HCT116 (cell line): ENCODE measurements around the gene TEDC1. TPM values are rescaled to one million over a fixed set of nuclear protein-coding genes. Genes with fewer than 3 reads are reported as not detected.

Experiments
- ATAC-seq: fragments of 200-7000 bp; cut with Tn5 transposase; 2 replicates; pipeline ENCODE4 v1.9.1; 2020; ENCODE audit warnings: mild to moderate bottlenecking, moderate library complexity
- BruUV-seq: library from RNA; stranded (reverse); fragments of 400-500 nt; replicated peaks from 2 replicates; lab custom pipeline; 2021; lab: Mats Ljungman, UMichigan
- CTCF ChIA-PET: fragments of 300-600 bp; sonication (Branson Sonifier 250); formaldehyde crosslinking; loops from one replicate; lab custom pipeline; 2021; ENCODE audit warnings: antibody characterized with exemption; lab: Charles Lee
- POLR2A ChIA-PET: fragments of 300-600, 350-600 bp; sonication (Branson Sonifier 250); formaldehyde crosslinking; loops from one replicate; lab custom pipeline; 2021; ENCODE audit warnings: antibody characterized with exemption; lab: Charles Lee
- RAD21 ChIA-PET, 2 experiments: fragments of 300-600 bp; sonication (Branson Sonifier 250); formaldehyde crosslinking; loops; one replicate each; lab custom pipeline; 2023; ENCODE audit warnings: low total read pairs in 2 of 2; ENCODE audit not compliant: uncharacterized antibody in 2 of 2, unreplicated experiment in 2 of 2, low non-redundant PET in 1 of 2; lab: Charles Lee
- DNase-seq: peaks from one replicate; pipeline ENCODE4 v3.0.0-alpha.2; 2010; ENCODE audit warnings: low read depth, low spot score
- H2AFZ ChIP-seq: fragments of 200-600 bp; shearing (Covaris generic), sonication (generic); 2 replicates; pipeline ENCODE4 v1.6.1; 2017; ENCODE audit warnings: low read depth, mixed run types, mixed read lengths, antibody characterized with exemption, low read length; ENCODE audit not compliant: poor library complexity, severe bottlenecking
- H3K27ac ChIP-seq: 2 replicates; pipeline ENCODE4 v1.5.1; 2012; ENCODE audit warnings: low read depth, low read length
- H3K27me3 ChIP-seq: fragments of 200-600 bp; sonication (generic); 2 replicates; pipeline ENCODE4 v1.6.1; 2016; ENCODE audit warnings: mixed run types, low read length, mixed read lengths; ENCODE audit not compliant: insufficient read depth
- H3K36me3 ChIP-seq, 2 experiments: fragments of 200-500 bp in 1 of 2; fragments of 200-600 bp in 1 of 2; sonication (Bioruptor generic) in 1 of 2; sonication (generic) in 1 of 2; 2 replicates each; pipeline versions ENCODE4 v1.5.1 to v1.6.1; 2014 to 2016; ENCODE audit warnings: low read length in 2 of 2, inconsistent platforms in 1 of 2, mixed read lengths in 1 of 2, mixed run types in 1 of 2; ENCODE audit not compliant: insufficient read depth in 2 of 2, control insufficient read depth in 1 of 2
- H3K4me1 ChIP-seq, 2 experiments: fragments of 200-600 bp in 1 of 2; sonication (generic) in 1 of 2; 2 replicates each; pipeline versions ENCODE4 v1.5.1 to v1.6.1; 2012 to 2017; ENCODE audit warnings: low read length in 2 of 2, inconsistent platforms in 1 of 2, mild to moderate bottlenecking in 1 of 2, mixed read lengths in 1 of 2, mixed run types in 1 of 2, moderate library complexity in 1 of 2; ENCODE audit not compliant: insufficient read depth in 2 of 2, control insufficient read depth in 1 of 2
- H3K4me2 ChIP-seq: fragments of 200-600 bp; sonication (generic); 2 replicates; pipeline ENCODE4 v1.6.1; 2017; ENCODE audit warnings: mixed run types, low read length, mixed read lengths
- H3K4me3 ChIP-seq, 2 experiments: fragments of 200-600 bp in 1 of 2; sonication (generic) in 1 of 2; replicated peaks in 1 of 2; 2 replicates each; pipeline ENCODE4 v1.5.1; 2011 to 2016; ENCODE audit warnings: low read length in 2 of 2, control low read depth in 1 of 2, low read depth in 1 of 2, mild to moderate bottlenecking in 1 of 2, mixed read lengths in 1 of 2, mixed run types in 1 of 2
- H3K79me2 ChIP-seq: fragments of 200-600 bp; sonication (generic); 2 replicates; pipeline ENCODE4 v1.6.1; 2017; ENCODE audit warnings: mild to moderate bottlenecking, mixed run types, low read length, moderate library complexity, mixed read lengths; ENCODE audit not compliant: insufficient read depth
- H3K9ac ChIP-seq: fragments of 200-600 bp; sonication (generic); 2 replicates; pipeline ENCODE4 v1.6.1; 2016; ENCODE audit warnings: low read length, mixed read lengths
- H3K9me2 ChIP-seq: fragments of 200-600 bp; sonication (generic), shearing (Covaris generic); 2 replicates; pipeline ENCODE4 v1.6.1; 2017; ENCODE audit warnings: mixed run types, mild to moderate bottlenecking, moderate library complexity; ENCODE audit not compliant: insufficient read depth
- H3K9me3 ChIP-seq, 2 experiments: fragments of 200-500 bp in 1 of 2; fragments of 200-600 bp in 1 of 2; sonication (Bioruptor generic) in 1 of 2; sonication (generic) in 1 of 2; 2 replicates each; pipeline ENCODE4 v1.6.1; 2014 to 2017; ENCODE audit warnings: low read length in 2 of 2, mixed read lengths in 2 of 2, inconsistent platforms in 1 of 2, low read depth in 1 of 2, mild to moderate bottlenecking in 1 of 2, mixed run types in 1 of 2, moderate library complexity in 1 of 2; ENCODE audit not compliant: control insufficient read depth in 1 of 2, insufficient read depth in 1 of 2
- H4K20me1 ChIP-seq: fragments of 200-600 bp; sonication (generic), shearing (Covaris generic); 2 replicates; pipeline ENCODE4 v1.6.1; 2017; ENCODE audit warnings: mixed run types, mild to moderate bottlenecking, moderate library complexity; ENCODE audit not compliant: insufficient read depth
- CBX3 ChIP-seq: IDR thresholded peaks from 2 replicates; pipeline ENCODE4 v1.6.1; 2012; ENCODE audit warnings: low read depth
- CTCF ChIP-seq, 3 experiments: fragments of 200-600 bp in 1 of 3; sonication (generic) in 1 of 3; IDR thresholded peaks in 2 of 3; conservative IDR thresholded peaks in 1 of 3; 2 replicates each; pipeline ENCODE4 v1.5.1; 2012 to 2017; ENCODE audit warnings: low read depth in 2 of 3, low read length in 2 of 3, antibody characterized with exemption in 1 of 3, borderline replicate concordance in 1 of 3, control low read depth in 1 of 3, mild to moderate bottlenecking in 1 of 3, mixed read lengths in 1 of 3, mixed run types in 1 of 3, moderate library complexity in 1 of 3; ENCODE audit not compliant: insufficient read depth in 1 of 3
- EGR1 ChIP-seq: IDR thresholded peaks from 2 replicates; pipeline ENCODE4 v1.6.1; 2012; ENCODE audit warnings: low read depth
- ELF1 ChIP-seq: IDR thresholded peaks from 2 replicates; pipeline ENCODE4 v1.6.1; 2012; ENCODE audit warnings: low read depth, borderline replicate concordance
- EZH2 ChIP-seq: fragments of 200-600 bp; sonication (generic); IDR thresholded peaks from 2 replicates; pipeline ENCODE4 v1.6.1; 2017; ENCODE audit warnings: antibody characterized with exemption, mixed run types
- JUND ChIP-seq: IDR thresholded peaks from 2 replicates; pipeline ENCODE4 v1.6.1; 2012
- MAX ChIP-seq: IDR thresholded peaks from 2 replicates; pipeline ENCODE4 v1.6.1; 2012
- POLR2A ChIP-seq: IDR thresholded peaks from 2 replicates; pipeline ENCODE4 v1.7.0; 2011; ENCODE audit warnings: borderline replicate concordance; ENCODE audit not compliant: insufficient read depth, insufficient read length; ENCODE audit errors: extremely low read depth
- POLR2AphosphoS5 ChIP-seq: IDR thresholded peaks from 2 replicates; pipeline ENCODE4 v1.6.1; 2011; ENCODE audit warnings: mild to moderate bottlenecking, low read depth, low read length, moderate library complexity
- RAD21 ChIP-seq: IDR thresholded peaks from 2 replicates; pipeline ENCODE4 v1.6.1; 2012; ENCODE audit warnings: low read depth, mild to moderate bottlenecking
- REST ChIP-seq: IDR thresholded peaks from 2 replicates; pipeline ENCODE4 v1.6.1; 2012; ENCODE audit warnings: low read depth
- SIN3A ChIP-seq: IDR thresholded peaks from 2 replicates; pipeline ENCODE4 v1.6.1; 2012; ENCODE audit warnings: low read depth
- SP1 ChIP-seq: IDR thresholded peaks from 2 replicates; pipeline ENCODE4 v1.6.1; 2012; ENCODE audit warnings: low read depth
- TCF7L2 ChIP-seq: IDR thresholded peaks from 2 replicates; pipeline ENCODE4 v1.7.0; 2011; ENCODE audit warnings: borderline replicate concordance, inconsistent platforms; ENCODE audit not compliant: insufficient read depth, insufficient read length; ENCODE audit errors: extremely low read depth
- ZBTB33 ChIP-seq: IDR thresholded peaks from 2 replicates; pipeline ENCODE4 v1.6.1; 2011; ENCODE audit warnings: mild to moderate bottlenecking, low read length, moderate library complexity; ENCODE audit not compliant: insufficient replicate concordance; ENCODE audit errors: extremely low read depth
- ZNF274 ChIP-seq: fragments of 200-500 bp; sonication (Bioruptor generic); IDR thresholded peaks from 2 replicates; pipeline ENCODE4 v1.6.1; 2014; ENCODE audit warnings: mild to moderate bottlenecking, low read depth, low read length, inconsistent platforms
- intact Hi-C: fragments of 100-400 bp; cut with micrococcal nuclease; formaldehyde crosslinking; loops from 2 replicates; pipeline ENCODE4 v1.10.0; 2022
- total RNA-seq: library from RNA; stranded (reverse); gene quantifications from one replicate; pipeline ENCODE4 v1.2.1, GENCODE V29; 2021; ENCODE audit not compliant: unreplicated experiment

Gene TEDC1
- total RNA-seq, 1 experiment from 2014 or later, result 40.4 TPM

GRCh38 chr14:105476097-105476830 is 14.8 kb upstream of the TEDC1 start:
- Histone ChIP-seq H3K9me3 (no peaks in the 10 kb centered on the region), H3K27me3 (no peaks in the 10 kb centered on the region), H3K9ac (no peak overlapping the region), H3K9me2 (no peaks in the 10 kb centered on the region), H3K36me3 (no peaks in the 10 kb centered on the region), H2AFZ (no peak overlapping the region), H3K27ac (peak overlapping the region; percentile 17; the same call in 1 of the 2 replicates), H3K4me3 (no peak overlapping the region), H3K4me1 (peaks cover 26 to 43% of the 10 kb centered on the region in 2 experiments), H4K20me1 (no peaks in the 10 kb centered on the region), H3K4me2 (no peak overlapping the region; the same call in 1 of the 2 replicates), H3K79me2 (no peaks in the 10 kb centered on the region)
- ChIA-PET RAD21 (no interaction called here), POLR2A (no interaction called here), CTCF (no interaction called here)
- no peak for TF ChIP-seq RAD21
- no peak for TF ChIP-seq TCF7L2
- TF ChIP-seq ZNF274, result no peak
- TF ChIP-seq POLR2AphosphoS5, result no peak
- TF ChIP-seq SIN3A, result no peak
- TF ChIP-seq JUND, result no peak
- TF ChIP-seq CTCF (IDR thresholded peaks at IDR 0.05 in 2 of 3, conservative IDR thresholded peaks at IDR 0.05 in 1 of 3; ENCODE audit: borderline replicate concordance in 1 of 3, insufficient read depth in 1 of 3, low read depth in 2 of 3, low read length in 2 of 3), result no peak
- no peak for TF ChIP-seq MAX
- TF ChIP-seq CBX3, result no peak
- no peak for TF ChIP-seq REST
- no peak for TF ChIP-seq EGR1
- TF ChIP-seq EZH2, result no peak
- no peak for TF ChIP-seq ELF1
- TF ChIP-seq POLR2A, result no peak
- TF ChIP-seq SP1, result no peak
- no peak for TF ChIP-seq ZBTB33
- BruUV-seq, result no TSS peak
- ATAC-seq (no peak), DNase-seq (no peak)
- intact Hi-C loops, result no loop called here
